ENCODE data around the gene MAPK6.

DNA sequence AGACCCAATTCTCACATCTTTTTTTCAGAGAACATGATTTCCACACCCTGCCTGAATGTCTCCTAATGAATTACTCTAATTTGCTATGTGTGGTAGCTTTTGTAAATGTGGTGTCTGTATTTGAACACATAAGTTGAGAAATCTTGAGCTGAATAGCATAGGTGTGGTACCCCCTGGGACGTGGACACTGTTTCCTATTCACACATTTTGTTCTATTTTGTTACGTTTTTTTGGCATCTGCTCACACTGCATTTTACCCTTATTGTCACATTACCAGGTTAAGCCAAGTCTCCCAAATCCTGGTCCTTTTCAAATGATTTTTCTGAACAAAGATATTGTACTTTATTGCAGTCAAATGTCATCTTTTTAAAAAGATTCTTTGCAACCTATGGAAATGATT, 6.8 kb upstream of the MAPK6 start:
- TF ChIP-seq POLR2A (IDR thresholded peaks at IDR 0.05): no peak
- TF ChIP-seq, protein P1, sequence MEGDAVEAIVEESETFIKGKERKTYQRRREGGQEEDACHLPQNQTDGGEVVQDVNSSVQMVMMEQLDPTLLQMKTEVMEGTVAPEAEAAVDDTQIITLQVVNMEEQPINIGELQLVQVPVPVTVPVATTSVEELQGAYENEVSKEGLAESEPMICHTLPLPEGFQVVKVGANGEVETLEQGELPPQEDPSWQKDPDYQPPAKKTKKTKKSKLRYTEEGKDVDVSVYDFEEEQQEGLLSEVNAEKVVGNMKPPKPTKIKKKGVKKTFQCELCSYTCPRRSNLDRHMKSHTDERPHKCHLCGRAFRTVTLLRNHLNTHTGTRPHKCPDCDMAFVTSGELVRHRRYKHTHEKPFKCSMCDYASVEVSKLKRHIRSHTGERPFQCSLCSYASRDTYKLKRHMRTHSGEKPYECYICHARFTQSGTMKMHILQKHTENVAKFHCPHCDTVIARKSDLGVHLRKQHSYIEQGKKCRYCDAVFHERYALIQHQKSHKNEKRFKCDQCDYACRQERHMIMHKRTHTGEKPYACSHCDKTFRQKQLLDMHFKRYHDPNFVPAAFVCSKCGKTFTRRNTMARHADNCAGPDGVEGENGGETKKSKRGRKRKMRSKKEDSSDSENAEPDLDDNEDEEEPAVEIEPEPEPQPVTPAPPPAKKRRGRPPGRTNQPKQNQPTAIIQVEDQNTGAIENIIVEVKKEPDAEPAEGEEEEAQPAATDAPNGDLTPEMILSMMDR (IDR thresholded peaks at IDR 0.05): no peak
